ENCODE results near the gene GFRA4.

The GFRA4 gene

GRCh38 chr20:3663031-3663701 is at the start of gene GFRA4:
Gene GFRA4 (minus strand): TSS chr20:3663399. CDS start chr20:3663399, 0 bp downstream.
- H3K4me3 ChIP-seq (ENCODE audit: low read depth, low read length): no peak within 1 kb of the TSS
- TF ChIP-seq CTCF (IDR thresholded peaks at IDR 0.05; ENCODE audit: low read depth, low read length, missing control alignments): no peak
- in situ Hi-C loops (cut with HindIII; ENCODE audit: low sequenced_read_pairs): no loop called here
- DNase-seq (ENCODE audit: low read depth): no peak

GRCh38 chr20:3712279-3712873 is 49.2 kb upstream of the GFRA4 start, which contains the start of gene SIGLEC1:
Gene SIGLEC1 (minus strand): TSS chr20:3712600. CDS start chr20:3707128, 5,472 bp downstream.
- TF ChIP-seq CTCF (IDR thresholded peaks at IDR 0.05; ENCODE audit: low read depth, low read length, missing control alignments): no peak
- DNase-seq (ENCODE audit: low read depth): no peak
- H3K4me3 ChIP-seq (ENCODE audit: low read depth, low read length): no peak within 1 kb of the TSS
- in situ Hi-C loops (cut with HindIII; ENCODE audit: low sequenced_read_pairs): no loop called here

- H3K4me3 ChIP-seq (ENCODE audit: low read depth, low read length): no peak overlapping the region
- in situ Hi-C loops (cut with HindIII; ENCODE audit: low sequenced_read_pairs): no loop called here
- DNase-seq (ENCODE audit: low read depth): peak; percentile 6
- no peak for TF ChIP-seq CTCF (IDR thresholded peaks at IDR 0.05; ENCODE audit: low read depth, low read length, missing control alignments)
These were observed 48.3 kb upstream of the GFRA4 start for GRCh38 chr20:3711484-3711941.

GRCh38 chr20:3710703-3711483 is 47.7 kb upstream of the GFRA4 start:
- no peak for DNase-seq (ENCODE audit: low read depth)
- no peak overlapping the region for H3K4me3 ChIP-seq (ENCODE audit: low read depth, low read length)
- peak; percentile 92 for TF ChIP-seq CTCF (IDR thresholded peaks at IDR 0.05; ENCODE audit: low read depth, low read length, missing control alignments)
- in situ Hi-C loops (cut with HindIII; ENCODE audit: low sequenced_read_pairs): no loop called here

- H3K4me3 ChIP-seq (ENCODE audit: low read depth, low read length): no peak overlapping the region
- no peak for DNase-seq (ENCODE audit: low read depth)
- in situ Hi-C loops (cut with HindIII; ENCODE audit: low sequenced_read_pairs): no loop called here
- TF ChIP-seq CTCF (IDR thresholded peaks at IDR 0.05; ENCODE audit: low read depth, low read length, missing control alignments): no peak
These were observed 46.8 kb upstream of the GFRA4 start for GRCh38 chr20:3710011-3710466.

GRCh38 chr20:3707508-3707899 is 44.3 kb upstream of the GFRA4 start:
- in situ Hi-C loops (cut with HindIII; ENCODE audit: low sequenced_read_pairs): loop anchor here (5.0 kb wide), 1 partner anchor 50 kb away; no protein-coding TSS in a partner anchor
- H3K4me3 ChIP-seq (ENCODE audit: low read depth, low read length): no peak overlapping the region
- DNase-seq (ENCODE audit: low read depth): no peak
- TF ChIP-seq CTCF (IDR thresholded peaks at IDR 0.05; ENCODE audit: low read depth, low read length, missing control alignments): no peak
